ENCODE data around the gene ZNF777. TPM values are rescaled to one million over a fixed set of nuclear protein-coding genes. Genes with fewer than 3 reads are reported as not detected.

The ZNF777 gene
- total and polyA plus RNA-seq, 2 experiments from 2014 or later: 2.8 to 7.9 TPM

DNA sequence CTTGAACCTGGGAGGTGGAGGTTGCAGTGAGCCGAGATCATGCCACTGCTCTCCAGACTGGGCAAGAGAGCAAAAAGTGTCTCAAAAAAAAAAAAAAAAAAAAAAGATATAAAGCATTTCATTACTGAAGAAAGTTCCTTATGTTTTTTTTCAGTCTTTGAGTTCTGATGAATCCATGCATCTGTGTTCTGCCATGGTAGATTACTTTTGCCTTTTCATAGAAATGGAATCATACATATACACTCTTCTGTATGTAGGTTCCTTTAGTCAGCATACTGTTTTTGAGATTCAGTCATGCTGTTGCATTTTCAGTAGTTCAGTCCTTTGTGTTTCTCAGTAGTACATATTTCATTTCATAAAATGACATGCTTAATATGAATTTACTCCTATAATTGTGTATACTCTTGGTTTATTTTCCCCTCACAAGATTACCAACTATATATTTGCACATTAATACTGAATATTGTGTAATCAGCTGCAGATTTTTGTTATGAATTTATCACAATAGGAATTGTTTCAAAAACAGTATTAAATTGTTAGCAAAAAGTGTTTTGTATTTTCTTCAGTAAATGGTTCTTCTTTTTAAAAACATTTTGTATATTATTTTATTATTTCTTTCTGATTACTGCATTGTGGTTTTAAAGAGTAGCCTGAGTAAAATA lies 2.8 kb upstream of the ZNF777 start:
- Mint-ChIP-seq H3K4me1 (peaks cover 11% of the 10 kb centered on the region), H3K27me3 (ENCODE audit: insufficient read depth, low read depth, poor library complexity) (peaks cover 18% of the 10 kb centered on the region), H3K9me3 (peaks cover 10% of the 10 kb centered on the region; the same call in 2 of the 3 replicates), H3K27ac (no peak overlapping the region), H3K36me3 (ENCODE audit: low read depth) (no peaks in the 10 kb centered on the region; the same call in 2 of the 3 replicates), H3K4me3 (no peak overlapping the region)
- DNase-seq (ENCODE audit: low spot score): no peak
- no peaks in the 10 kb centered on the region for H3K36me3 ChIP-seq (ENCODE audit: insufficient read depth)
- peaks cover 6% of the 10 kb centered on the region for H4K20me1 ChIP-seq (replicated peaks; ENCODE audit: insufficient read depth)
- TF ChIP-seq JUNB (IDR thresholded peaks at IDR 0.05; ENCODE audit: unreplicated experiment) (no peak), NANOG (IDR thresholded peaks at IDR 0.05; ENCODE audit: borderline replicate concordance) (no peak), STAT1 (IDR thresholded peaks at IDR 0.05; ENCODE audit: unreplicated experiment) (no peak), POLR2AphosphoS5 (IDR thresholded peaks at IDR 0.05; ENCODE audit: low read depth) (no peak), CREB1 (CRISPR knock-in tag; IDR thresholded peaks at IDR 0.05; ENCODE audit: low read depth) (no peak), ZNF114 (CRISPR knock-in tag; IDR thresholded peaks at IDR 0.05) (no peak), ZNF331 (CRISPR knock-in tag; IDR thresholded peaks at IDR 0.05; ENCODE audit: low read depth) (no peak), EZH2 (IDR thresholded peaks at IDR 0.05; ENCODE audit: low read depth, unreplicated experiment) (no peak), EZH2phosphoT487 (IDR thresholded peaks at IDR 0.05; ENCODE audit: unreplicated experiment) (no peak)
- TF ChIP-seq, protein P1, sequence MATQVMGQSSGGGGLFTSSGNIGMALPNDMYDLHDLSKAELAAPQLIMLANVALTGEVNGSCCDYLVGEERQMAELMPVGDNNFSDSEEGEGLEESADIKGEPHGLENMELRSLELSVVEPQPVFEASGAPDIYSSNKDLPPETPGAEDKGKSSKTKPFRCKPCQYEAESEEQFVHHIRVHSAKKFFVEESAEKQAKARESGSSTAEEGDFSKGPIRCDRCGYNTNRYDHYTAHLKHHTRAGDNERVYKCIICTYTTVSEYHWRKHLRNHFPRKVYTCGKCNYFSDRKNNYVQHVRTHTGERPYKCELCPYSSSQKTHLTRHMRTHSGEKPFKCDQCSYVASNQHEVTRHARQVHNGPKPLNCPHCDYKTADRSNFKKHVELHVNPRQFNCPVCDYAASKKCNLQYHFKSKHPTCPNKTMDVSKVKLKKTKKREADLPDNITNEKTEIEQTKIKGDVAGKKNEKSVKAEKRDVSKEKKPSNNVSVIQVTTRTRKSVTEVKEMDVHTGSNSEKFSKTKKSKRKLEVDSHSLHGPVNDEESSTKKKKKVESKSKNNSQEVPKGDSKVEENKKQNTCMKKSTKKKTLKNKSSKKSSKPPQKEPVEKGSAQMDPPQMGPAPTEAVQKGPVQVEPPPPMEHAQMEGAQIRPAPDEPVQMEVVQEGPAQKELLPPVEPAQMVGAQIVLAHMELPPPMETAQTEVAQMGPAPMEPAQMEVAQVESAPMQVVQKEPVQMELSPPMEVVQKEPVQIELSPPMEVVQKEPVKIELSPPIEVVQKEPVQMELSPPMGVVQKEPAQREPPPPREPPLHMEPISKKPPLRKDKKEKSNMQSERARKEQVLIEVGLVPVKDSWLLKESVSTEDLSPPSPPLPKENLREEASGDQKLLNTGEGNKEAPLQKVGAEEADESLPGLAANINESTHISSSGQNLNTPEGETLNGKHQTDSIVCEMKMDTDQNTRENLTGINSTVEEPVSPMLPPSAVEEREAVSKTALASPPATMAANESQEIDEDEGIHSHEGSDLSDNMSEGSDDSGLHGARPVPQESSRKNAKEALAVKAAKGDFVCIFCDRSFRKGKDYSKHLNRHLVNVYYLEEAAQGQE (IDR thresholded peaks at IDR 0.05; ENCODE audit: unreplicated experiment): no peak
- TF ChIP-seq, protein P2, sequence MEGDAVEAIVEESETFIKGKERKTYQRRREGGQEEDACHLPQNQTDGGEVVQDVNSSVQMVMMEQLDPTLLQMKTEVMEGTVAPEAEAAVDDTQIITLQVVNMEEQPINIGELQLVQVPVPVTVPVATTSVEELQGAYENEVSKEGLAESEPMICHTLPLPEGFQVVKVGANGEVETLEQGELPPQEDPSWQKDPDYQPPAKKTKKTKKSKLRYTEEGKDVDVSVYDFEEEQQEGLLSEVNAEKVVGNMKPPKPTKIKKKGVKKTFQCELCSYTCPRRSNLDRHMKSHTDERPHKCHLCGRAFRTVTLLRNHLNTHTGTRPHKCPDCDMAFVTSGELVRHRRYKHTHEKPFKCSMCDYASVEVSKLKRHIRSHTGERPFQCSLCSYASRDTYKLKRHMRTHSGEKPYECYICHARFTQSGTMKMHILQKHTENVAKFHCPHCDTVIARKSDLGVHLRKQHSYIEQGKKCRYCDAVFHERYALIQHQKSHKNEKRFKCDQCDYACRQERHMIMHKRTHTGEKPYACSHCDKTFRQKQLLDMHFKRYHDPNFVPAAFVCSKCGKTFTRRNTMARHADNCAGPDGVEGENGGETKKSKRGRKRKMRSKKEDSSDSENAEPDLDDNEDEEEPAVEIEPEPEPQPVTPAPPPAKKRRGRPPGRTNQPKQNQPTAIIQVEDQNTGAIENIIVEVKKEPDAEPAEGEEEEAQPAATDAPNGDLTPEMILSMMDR (conservative IDR thresholded peaks at IDR 0.05; ENCODE audit: low read depth in 2 of 2): no peak
- TF ChIP-seq, protein P3, sequence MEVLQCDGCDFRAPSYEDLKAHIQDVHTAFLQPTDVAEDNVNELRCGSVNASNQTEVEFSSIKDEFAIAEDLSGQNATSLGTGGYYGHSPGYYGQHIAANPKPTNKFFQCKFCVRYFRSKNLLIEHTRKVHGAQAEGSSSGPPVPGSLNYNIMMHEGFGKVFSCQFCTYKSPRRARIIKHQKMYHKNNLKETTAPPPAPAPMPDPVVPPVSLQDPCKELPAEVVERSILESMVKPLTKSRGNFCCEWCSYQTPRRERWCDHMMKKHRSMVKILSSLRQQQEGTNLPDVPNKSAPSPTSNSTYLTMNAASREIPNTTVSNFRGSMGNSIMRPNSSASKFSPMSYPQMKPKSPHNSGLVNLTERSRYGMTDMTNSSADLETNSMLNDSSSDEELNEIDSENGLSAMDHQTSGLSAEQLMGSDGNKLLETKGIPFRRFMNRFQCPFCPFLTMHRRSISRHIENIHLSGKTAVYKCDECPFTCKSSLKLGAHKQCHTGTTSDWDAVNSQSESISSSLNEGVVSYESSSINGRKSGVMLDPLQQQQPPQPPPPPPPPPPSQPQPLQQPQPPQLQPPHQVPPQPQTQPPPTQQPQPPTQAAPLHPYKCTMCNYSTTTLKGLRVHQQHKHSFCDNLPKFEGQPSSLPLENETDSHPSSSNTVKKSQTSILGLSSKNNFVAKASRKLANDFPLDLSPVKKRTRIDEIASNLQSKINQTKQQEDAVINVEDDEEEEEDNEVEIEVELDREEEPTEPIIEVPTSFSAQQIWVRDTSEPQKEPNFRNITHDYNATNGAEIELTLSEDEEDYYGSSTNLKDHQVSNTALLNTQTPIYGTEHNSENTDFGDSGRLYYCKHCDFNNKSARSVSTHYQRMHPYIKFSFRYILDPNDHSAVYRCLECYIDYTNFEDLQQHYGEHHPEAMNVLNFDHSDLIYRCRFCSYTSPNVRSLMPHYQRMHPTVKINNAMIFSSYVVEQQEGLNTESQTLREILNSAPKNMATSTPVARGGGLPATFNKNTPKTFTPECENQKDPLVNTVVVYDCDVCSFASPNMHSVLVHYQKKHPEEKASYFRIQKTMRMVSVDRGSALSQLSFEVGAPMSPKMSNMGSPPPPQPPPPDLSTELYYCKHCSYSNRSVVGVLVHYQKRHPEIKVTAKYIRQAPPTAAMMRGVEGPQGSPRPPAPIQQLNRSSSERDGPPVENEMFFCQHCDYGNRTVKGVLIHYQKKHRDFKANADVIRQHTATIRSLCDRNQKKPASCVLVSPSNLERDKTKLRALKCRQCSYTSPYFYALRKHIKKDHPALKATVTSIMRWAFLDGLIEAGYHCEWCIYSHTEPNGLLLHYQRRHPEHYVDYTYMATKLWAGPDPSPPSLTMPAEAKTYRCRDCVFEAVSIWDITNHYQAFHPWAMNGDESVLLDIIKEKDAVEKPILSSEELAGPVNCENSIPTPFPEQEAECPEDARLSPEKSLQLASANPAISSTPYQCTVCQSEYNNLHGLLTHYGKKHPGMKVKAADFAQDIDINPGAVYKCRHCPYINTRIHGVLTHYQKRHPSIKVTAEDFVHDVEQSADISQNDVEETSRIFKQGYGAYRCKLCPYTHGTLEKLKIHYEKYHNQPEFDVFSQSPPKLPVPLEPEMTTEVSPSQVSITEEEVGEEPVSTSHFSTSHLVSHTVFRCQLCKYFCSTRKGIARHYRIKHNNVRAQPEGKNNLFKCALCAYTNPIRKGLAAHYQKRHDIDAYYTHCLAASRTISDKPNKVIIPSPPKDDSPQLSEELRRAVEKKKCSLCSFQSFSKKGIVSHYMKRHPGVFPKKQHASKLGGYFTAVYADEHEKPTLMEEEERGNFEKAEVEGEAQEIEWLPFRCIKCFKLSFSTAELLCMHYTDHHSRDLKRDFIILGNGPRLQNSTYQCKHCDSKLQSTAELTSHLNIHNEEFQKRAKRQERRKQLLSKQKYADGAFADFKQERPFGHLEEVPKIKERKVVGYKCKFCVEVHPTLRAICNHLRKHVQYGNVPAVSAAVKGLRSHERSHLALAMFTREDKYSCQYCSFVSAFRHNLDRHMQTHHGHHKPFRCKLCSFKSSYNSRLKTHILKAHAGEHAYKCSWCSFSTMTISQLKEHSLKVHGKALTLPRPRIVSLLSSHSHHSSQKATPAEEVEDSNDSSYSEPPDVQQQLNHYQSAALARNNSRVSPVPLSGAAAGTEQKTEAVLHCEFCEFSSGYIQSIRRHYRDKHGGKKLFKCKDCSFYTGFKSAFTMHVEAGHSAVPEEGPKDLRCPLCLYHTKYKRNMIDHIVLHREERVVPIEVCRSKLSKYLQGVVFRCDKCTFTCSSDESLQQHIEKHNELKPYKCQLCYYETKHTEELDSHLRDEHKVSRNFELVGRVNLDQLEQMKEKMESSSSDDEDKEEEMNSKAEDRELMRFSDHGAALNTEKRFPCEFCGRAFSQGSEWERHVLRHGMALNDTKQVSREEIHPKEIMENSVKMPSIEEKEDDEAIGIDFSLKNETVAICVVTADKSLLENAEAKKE (CRISPR knock-in tag; IDR thresholded peaks at IDR 0.05): no peak
- TF ChIP-seq, protein P4, sequence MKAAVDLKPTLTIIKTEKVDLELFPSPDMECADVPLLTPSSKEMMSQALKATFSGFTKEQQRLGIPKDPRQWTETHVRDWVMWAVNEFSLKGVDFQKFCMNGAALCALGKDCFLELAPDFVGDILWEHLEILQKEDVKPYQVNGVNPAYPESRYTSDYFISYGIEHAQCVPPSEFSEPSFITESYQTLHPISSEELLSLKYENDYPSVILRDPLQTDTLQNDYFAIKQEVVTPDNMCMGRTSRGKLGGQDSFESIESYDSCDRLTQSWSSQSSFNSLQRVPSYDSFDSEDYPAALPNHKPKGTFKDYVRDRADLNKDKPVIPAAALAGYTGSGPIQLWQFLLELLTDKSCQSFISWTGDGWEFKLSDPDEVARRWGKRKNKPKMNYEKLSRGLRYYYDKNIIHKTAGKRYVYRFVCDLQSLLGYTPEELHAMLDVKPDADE (IDR thresholded peaks at IDR 0.05): no peak
- no peaks in the 10 kb centered on the region for H3F3A ChIP-seq (replicated peaks; ENCODE audit: low read depth)
- H3K4me3 ChIP-seq: no peak overlapping the region
- ATAC-seq: no peak
- H3K9me2 ChIP-seq (ENCODE audit: insufficient read depth): no peaks in the 10 kb centered on the region
- H3K79me2 ChIP-seq (replicated peaks; ENCODE audit: insufficient read depth): 0 out of 2 replicates have a peak, but pooled peaks cover 2% of the 10 kb centered on the region
- peaks cover 51% of the 10 kb centered on the region for H3K27me3 ChIP-seq (ENCODE audit: insufficient read depth)
- H3K4me2 ChIP-seq: no peak overlapping the region
- no peak overlapping the region for H3K27ac ChIP-seq (ENCODE audit: low read depth)
- no peak overlapping the region for H2AFZ ChIP-seq
- 0 out of 2 replicates have a peak, but pooled peaks cover 3% of the 10 kb centered on the region for H3K4me1 ChIP-seq (ENCODE audit: insufficient read depth)

Measured in GM23338 (cell line).